Coronary artery (tissue), 2 donors: ENCODE measurements around the gene FAM236B.
"Not testable (repeated sequence)": the region's sequence is repeated elsewhere in the genome, so short reads cannot be mapped to it uniquely, and the experiment has no call there.

ENCODE experiments used
- DNase-seq: peaks from one replicate; pipeline ENCODE4 v3.0.0-alpha.2; 2017; ENCODE audit warnings: low spot score
- H3K27ac ChIP-seq, 2 donors: fragments of 200-600 bp; sonication (generic); one replicate each; pipeline ENCODE4 v1.5.1; 2016 to 2019
- H3K4me3 ChIP-seq: fragments of 200-600 bp; sonication (generic); 2 replicates; pipeline ENCODE4 v1.5.1; 2016; ENCODE audit warnings: mild to moderate bottlenecking, moderate library complexity
- TF ChIP-seq, protein P1 (sequence below): fragments of 200-600 bp; sonication (generic); IDR thresholded peaks from one replicate; pipeline ENCODE4 v1.5.1; 2019; ENCODE audit warnings: antibody characterized with exemption

The FAM236B gene

DNA sequence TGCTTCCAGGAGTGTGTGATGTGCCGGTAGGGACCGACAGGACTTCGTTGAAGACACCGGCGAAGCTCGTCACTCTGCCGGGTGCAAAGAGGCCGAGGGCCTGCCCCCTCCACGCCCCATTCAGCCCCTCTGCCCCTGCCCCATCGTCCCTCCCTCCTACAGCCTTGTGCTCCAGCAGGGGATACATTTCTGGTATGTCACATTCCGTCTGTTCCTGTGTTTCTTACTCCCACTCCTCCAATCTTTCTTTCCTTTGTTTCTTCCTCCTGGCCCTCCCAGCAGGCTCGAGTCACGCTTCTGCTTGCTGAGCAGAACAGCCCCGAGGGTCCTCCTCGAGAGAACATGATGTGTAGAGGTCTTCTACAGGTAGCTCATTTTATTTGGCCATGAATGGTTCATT is at the start of gene FAM236B:
FAM236B (minus strand) TSS at position 101 of the 400 bp plus-strand sequence; CDS start at position 1, 100 bp downstream.
- H3K27ac ChIP-seq, DNase-seq, H3K4me3 ChIP-seq: not testable (repeated sequence)

DNA sequence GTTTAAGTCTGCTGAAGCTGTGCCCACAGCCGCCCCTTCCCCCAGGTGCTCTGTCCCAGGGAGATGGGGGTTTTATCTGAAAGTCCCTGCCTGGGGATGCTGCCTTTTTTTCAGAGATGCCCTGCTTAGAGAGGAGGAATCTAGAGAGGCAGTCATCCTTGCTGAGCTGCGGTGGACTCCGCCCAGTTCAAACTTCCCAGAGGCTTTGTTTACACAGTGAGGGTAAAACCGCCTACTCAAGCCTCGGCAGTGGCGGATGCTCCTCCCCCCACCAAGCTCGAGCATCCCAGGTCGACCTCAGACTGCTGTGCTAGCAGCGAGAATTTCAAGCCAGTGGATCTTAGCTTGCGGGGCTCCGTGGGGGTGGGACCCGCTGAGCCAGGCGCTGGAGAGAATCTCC is 48.2 kb upstream of the FAM236B start:
- not testable (repeated sequence) for H3K4me3 ChIP-seq, DNase-seq, H3K27ac ChIP-seq

DNA sequence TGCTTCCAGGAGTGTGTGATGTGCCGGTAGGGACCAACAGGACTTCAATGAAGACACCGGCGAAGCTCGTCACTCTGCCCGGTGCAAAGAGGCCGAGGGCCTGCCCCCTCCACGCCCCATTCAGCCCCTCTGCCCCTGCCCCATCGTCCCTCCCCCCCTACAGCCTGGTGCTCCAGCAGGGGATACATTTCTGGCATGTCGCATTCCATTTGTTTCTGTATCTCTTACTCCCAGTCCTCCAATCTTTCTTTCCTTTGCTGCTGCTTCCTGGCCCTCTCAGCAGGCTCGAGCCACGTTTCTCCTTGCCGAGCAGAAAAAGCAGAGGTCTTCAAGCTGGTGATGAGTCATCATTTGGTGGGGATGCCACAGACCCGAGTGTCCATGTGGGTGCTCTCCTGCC is 25.6 kb upstream of the FAM236B start, which contains the start of gene FAM236D:
FAM236D (minus strand) TSS at position 101 of the 400 bp plus-strand sequence; CDS start at position 1, 100 bp downstream.
- not testable (repeated sequence) for H3K4me3 ChIP-seq, DNase-seq, H3K27ac ChIP-seq

DNA sequence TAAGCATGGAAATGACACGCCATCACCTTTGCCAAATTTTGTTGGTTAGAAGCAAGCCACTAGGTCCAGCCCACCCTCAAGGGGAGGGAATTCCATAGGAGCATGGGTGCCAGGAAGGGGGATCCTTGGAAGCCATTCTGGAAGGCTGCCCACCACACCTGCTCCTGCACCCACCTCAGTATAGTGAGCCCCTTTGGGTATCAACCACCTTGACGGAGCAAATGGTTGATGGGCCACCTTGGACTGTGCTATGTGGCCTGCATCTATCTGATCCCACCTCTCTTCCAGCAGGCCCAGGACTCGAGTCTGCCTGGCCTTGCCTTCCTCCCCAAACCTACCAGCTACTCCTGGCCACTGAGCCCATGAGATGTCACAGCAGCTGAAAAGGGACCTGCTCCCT is 7.9 kb upstream of the FAM236B start:
- not testable (repeated sequence) for H3K4me3 ChIP-seq, H3K27ac ChIP-seq, DNase-seq

DNA sequence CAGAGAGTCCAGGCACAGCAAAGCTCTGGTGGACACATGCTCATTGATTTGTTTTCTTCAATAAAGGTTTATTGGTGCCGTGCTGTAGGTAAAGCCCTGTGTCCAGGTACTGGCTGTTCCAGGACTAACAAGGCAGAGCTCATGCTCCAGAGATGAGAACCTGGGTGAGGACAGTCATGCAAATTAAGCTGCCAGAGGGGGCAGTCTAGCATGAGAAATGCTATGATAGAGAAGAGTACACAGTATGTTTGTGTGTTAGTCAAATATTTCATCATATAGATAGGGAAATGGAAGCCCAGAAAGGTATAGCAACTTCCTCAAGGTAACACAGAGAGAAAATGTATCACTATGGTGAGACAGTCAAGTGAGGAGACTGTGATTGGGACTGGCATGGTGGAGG is 5.7 kb upstream of the FAM236B start:
- not testable (repeated sequence) for H3K27ac ChIP-seq, H3K4me3 ChIP-seq, DNase-seq

DNA sequence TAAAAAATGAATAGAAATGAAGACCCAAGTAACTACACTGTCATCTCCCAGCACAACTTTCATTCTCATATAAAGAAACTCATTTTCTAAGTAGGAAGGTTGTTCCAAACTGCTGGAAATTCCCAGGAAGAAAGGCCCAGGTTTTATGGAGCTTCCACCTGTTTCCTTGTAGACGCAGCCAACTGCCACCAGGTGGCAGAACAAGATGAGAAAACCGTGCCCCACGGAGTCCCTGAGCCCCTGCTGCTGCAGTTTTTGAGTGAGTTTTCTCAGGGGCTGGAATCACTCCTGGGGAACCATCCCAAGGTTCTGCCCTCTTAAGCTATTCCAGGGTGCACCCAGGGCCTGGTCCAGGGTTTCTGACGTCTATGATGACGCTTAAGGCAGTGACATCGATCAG is 1.5 kb upstream of the FAM236B start:
- not testable (repeated sequence) for H3K27ac ChIP-seq, H3K4me3 ChIP-seq, DNase-seq

DNA sequence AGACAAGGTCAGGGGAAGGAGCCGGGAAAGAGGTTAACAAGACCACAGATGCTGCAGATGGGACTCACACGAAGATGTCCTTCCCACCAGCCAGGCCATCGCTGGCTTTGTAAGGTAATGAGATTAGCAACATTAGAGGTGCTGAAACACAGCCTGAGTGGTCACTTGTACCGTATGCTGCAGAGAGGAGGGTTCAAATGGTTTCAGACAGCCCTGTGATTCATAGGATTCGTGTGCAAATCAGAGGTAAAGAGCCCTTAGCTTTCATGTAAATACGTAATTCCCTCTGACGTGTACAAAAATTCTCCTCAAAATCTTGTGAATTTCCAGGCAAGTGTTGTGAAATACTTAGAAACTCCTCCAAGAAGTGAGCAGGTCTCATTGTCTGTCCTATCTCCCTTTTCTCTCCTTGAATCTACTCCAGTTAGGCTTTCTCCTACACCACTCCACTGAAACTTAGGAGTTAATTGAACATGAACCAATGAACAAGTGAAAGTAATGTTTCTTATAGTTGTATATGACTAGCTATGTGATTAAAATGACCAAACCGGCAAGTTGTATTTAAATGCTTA is 991 bp upstream of the FAM236B start:
- DNase-seq, H3K4me3 ChIP-seq, H3K27ac ChIP-seq: not testable (repeated sequence)

DNA sequence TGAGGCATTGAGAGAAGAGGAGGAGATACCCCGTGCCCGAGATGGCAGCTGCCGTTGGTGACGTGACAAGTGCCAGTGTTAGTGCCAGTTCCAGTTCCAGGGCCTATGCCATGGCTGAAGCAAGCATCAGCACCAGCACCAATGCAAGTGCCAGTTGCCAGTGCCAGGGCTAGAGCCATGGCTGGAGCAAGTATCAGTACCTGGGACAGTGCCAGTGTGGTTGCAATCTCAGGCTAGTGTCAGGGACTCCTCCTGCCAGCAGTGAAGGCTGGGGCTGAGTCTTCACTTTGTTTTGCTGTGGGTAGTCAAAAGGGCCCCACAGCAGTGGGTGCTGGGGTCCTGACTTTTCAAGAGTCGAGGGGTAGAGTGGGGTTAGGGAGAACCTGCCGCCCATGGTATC is 4.3 kb downstream of the FAM236B start:
- H3K4me3 ChIP-seq, DNase-seq, H3K27ac ChIP-seq: not testable (repeated sequence)

DNA sequence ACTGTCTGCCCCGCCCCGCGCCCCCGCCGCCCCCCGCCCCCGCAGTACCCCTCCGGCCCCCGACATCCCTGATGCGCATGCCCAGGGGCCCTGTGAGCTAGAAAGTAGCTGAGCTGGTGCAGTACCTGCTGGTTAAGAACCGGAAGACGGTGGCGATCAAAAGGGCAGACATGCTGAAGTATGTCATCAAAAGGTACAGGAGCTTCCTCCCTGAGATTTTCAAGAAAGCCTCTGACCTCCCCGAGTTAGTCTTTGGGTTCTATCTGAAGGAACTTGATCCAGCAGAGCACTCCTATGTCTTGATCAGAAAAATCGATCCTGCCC is 5.0 kb downstream of the FAM236B start:
- not testable (repeated sequence) for H3K4me3 ChIP-seq, DNase-seq

DNA sequence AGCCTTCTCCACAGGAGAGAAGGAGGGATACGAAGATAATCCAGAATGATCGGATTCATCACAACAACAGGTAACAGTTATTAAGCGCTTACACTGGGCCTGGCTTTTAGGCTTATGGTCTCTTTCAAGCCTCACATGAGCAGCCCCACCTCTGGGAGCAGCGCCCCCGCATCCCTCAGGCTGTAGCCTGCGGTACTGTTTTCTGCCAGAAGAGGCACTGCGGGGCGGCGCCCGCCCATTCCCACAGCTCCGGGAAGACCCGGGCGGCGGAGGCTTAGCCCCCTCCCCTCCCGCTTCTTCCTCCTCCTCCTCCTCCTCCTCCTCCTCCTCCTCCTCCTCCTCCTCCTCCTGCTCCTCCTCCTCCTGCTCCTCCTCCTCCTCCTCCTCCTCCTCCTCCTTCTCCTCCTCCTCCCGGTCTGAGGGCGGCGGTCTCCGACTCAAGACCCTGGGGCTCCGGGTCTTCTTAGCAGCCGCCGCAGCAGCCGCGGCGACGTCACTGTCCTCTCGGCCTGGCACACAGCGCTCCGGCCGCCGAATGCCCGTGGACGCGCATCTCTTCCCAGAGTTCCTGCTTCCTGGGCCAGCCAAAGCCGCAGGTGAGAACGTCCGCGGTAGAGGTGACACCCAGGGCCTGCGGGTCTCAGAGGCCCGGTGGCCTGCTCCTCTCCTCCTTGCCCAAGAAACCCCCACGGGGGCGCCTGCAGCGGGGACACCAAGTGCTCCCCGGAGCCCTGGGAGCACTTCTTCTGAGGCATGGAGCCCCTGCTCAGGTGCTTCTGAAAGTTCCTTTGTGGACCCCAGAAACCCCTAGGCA is 5.6 kb downstream of the FAM236B start, which contains the start of gene DMRTC1B:
DMRTC1B (plus strand) TSS at position 238 of the 814 bp plus-strand sequence. CDS start 68,246 bp downstream, outside the sequence.
- not testable (repeated sequence) for H3K27ac ChIP-seq, DNase-seq, H3K4me3 ChIP-seq

More for the DNA sequence above, 5.0 kb downstream of the FAM236B start:
- H3K27ac ChIP-seq: not testable (repeated sequence)

DNA sequence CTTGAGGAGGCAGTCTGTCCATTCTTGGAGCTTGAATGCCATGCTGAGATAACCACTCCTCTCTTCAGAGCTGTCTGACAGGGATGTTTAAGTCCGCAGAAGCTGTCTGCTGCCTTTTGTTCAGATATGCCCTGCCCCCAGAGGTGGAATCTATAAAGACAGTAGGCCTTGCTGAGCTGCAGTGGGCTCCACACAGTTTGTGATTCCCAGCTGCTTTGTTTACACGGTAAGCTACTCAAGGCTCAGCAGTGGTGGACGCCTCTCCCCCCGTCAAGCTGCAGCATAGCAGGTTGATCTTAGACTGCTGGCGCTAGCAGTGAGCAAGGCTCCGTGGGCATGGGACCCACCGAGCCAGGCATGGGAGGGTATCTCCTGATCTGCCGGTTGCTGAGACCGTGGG is 22.0 kb downstream of the FAM236B start:
- H3K4me3 ChIP-seq, DNase-seq, H3K27ac ChIP-seq: not testable (repeated sequence)

DNA sequence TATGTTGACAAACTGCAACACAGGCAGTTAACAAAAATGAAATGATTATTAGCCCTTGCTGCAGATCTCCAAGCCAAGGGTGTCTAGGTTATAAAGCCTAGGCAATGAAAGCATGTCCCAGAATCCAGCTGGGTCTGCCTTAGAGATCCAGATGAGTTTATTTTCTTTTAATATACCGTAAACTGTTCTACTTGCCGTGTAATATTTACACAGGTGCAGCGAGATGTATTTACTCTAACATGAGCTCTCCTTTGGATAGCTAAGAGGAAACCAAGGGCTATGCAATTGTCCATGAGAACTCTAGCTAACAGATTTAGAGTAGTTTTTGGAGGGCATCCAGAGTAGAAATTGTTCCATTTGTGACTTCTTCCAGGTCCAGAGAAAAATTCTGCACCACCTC is 33.9 kb downstream of the FAM236B start:
- H3K4me3 ChIP-seq, H3K27ac ChIP-seq, DNase-seq: not testable (repeated sequence)

DNA sequence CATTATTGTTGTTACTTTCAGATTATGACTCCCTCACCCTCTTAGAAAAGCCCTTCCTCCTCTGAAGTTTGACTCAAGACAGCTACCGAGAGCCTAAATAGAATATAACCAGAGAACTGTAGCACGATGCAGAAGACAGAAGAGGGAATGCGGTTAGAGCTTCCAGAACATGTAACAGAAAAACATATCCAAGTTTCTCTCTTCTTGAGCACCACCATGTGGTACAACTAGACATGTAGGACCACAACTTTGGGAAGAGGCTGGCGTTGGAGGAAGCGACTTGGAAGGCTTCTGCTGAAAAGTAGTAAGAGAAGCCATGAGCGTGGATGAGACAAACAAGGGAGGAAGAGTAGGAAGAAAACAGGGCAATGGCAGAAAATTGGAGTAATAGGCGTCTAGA is 36.9 kb downstream of the FAM236B start:
- H3K27ac ChIP-seq, DNase-seq, H3K4me3 ChIP-seq: not testable (repeated sequence)

DNA sequence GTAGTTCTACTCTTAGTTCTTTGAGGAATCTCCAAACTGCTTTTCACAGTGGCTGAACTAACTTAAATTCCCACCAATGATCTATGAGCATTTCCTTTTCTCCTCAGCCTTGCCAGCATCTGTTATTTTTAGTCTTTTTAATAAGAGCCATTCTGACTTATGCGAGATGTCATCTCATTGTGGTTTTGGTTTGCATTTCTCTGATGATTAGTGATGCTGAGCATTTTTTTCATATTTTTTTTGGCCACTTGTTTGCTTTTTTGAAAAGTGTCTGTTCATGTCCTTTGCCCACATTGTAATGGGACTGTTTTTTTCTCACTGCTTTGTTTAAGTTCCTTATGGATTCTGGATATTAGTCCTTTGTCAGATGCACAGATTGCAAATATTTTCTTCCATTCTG is 46.9 kb downstream of the FAM236B start:
- H3K27ac ChIP-seq: no peak overlapping the region
- TF ChIP-seq, protein P1, sequence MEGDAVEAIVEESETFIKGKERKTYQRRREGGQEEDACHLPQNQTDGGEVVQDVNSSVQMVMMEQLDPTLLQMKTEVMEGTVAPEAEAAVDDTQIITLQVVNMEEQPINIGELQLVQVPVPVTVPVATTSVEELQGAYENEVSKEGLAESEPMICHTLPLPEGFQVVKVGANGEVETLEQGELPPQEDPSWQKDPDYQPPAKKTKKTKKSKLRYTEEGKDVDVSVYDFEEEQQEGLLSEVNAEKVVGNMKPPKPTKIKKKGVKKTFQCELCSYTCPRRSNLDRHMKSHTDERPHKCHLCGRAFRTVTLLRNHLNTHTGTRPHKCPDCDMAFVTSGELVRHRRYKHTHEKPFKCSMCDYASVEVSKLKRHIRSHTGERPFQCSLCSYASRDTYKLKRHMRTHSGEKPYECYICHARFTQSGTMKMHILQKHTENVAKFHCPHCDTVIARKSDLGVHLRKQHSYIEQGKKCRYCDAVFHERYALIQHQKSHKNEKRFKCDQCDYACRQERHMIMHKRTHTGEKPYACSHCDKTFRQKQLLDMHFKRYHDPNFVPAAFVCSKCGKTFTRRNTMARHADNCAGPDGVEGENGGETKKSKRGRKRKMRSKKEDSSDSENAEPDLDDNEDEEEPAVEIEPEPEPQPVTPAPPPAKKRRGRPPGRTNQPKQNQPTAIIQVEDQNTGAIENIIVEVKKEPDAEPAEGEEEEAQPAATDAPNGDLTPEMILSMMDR: no peak
- DNase-seq: no peak
- no peak overlapping the region for H3K4me3 ChIP-seq

DNA sequence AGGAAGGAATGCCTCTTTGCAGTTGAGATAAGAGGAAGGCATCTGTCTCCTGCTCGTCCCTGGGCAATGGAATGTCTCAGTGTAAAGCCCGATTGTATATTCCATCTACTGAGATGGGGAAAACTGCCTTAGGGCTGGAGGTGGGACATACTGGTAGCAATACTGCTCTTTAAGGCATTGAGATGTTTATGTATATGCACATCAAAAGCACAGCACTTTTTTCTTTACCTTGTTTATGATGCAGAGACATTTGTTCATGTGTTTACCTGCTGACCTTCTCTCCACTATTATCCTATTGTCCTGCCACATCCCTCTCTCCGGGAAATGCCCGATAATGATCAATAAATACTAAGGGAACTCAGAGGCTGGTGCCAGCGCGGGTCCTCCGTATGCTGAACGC is 48.8 kb downstream of the FAM236B start:
- H3K27ac ChIP-seq, DNase-seq, H3K4me3 ChIP-seq: not testable (repeated sequence)
